B cell (primary cell): ENCODE measurements around the gene CNKSR2. TPM values are rescaled to one million over a fixed set of nuclear protein-coding genes. Genes with fewer than 3 reads are reported as not detected.

Experiments used
- ATAC-seq: fragments of 200-7000 bp; cut with Tn5 transposase; one replicate; pipeline ENCODE4 v1.10.0; 2021; ENCODE audit warnings: low read depth, mild to moderate bottlenecking, moderate number of reproducible peaks, moderate library complexity
- CTCF ChIA-PET: fragments of 350-600 bp; sonication (Branson Sonifier 250); formaldehyde crosslinking; loops from one replicate; lab custom pipeline; 2021; ENCODE audit warnings: antibody characterized with exemption, inconsistent platforms; lab: Charles Lee
- POLR2A ChIA-PET: fragments of 350-600 bp; sonication (Branson Sonifier 250); formaldehyde crosslinking; loops from one replicate; lab custom pipeline; 2021; ENCODE audit warnings: antibody characterized with exemption; lab: Charles Lee
- DNase-seq: peaks from one replicate; pipeline ENCODE4 v3.0.0; 2013
- H2AFZ ChIP-seq: 2 replicates; pipeline ENCODE4 v1.6.1; 2012; ENCODE audit warnings: mild to moderate bottlenecking, low read depth, low read length; ENCODE audit not compliant: insufficient read depth, poor library complexity, severe bottlenecking
- H3K27ac ChIP-seq, 2 donors: 1 replicate in 1 of 2; 2 replicates in 1 of 2; pipeline ENCODE4 v1.5.1; 2012 to 2013; ENCODE audit warnings: low read length in 2 of 2, mild to moderate bottlenecking in 2 of 2, moderate library complexity in 1 of 2
- H3K27me3 ChIP-seq, 4 experiments: fragments of 200-600 bp in 1 of 4; sonication (generic) in 1 of 4; replicated peaks in 1 of 4; 1 replicate in 2 of 4; 2 replicates in 2 of 4; pipeline versions ENCODE4 v1.6.1 to v1.7.0; 2013 to 2016; ENCODE audit warnings: low read length in 3 of 4, mild to moderate bottlenecking in 2 of 4, mixed read lengths in 1 of 4, moderate library complexity in 1 of 4; ENCODE audit not compliant: insufficient read depth in 4 of 4, control insufficient read depth in 3 of 4; ENCODE audit errors: control extremely low read depth in 1 of 4
- H3K36me3 ChIP-seq, 2 experiments: replicated peaks in 1 of 2; 1 replicate in 1 of 2; 2 replicates in 1 of 2; pipeline versions ENCODE4 v1.6.1 to v1.7.1; 2013; ENCODE audit warnings: low read length in 1 of 2; ENCODE audit not compliant: insufficient read depth in 2 of 2, control insufficient read depth in 1 of 2; ENCODE audit errors: control extremely low read depth in 1 of 2, extremely low read depth in 1 of 2
- H3K4me1 ChIP-seq, 2 donors: fragments of 200-600 bp in 1 of 2; sonication (generic) in 1 of 2; 1 replicate in 1 of 2; 2 replicates in 1 of 2; pipeline versions ENCODE4 v1.5.1 to v1.6.1; 2013 to 2017; ENCODE audit warnings: low read length in 2 of 2; ENCODE audit not compliant: control insufficient read depth in 2 of 2, insufficient read depth in 2 of 2
- H3K4me2 ChIP-seq: replicated peaks from 2 replicates; pipeline ENCODE3; 2012; ENCODE audit warnings: mild to moderate bottlenecking, low read depth, low read length; ENCODE audit not compliant: poor library complexity, severe bottlenecking
- H3K4me3 ChIP-seq, 5 experiments: fragments of 200-600 bp in 1 of 5; sonication (generic) in 1 of 5; 1 replicate in 3 of 5; 2 replicates in 2 of 5; pipeline versions ENCODE4 v1.5.1 to v1.7.0; 2011 to 2016; ENCODE audit warnings: low read length in 4 of 5, mild to moderate bottlenecking in 4 of 5, low read depth in 2 of 5, control low read depth in 1 of 5, moderate library complexity in 1 of 5; ENCODE audit not compliant: insufficient read depth in 1 of 5; ENCODE audit errors: control extremely low read depth in 1 of 5, extremely low read depth in 1 of 5
- H3K79me2 ChIP-seq: fragments of 200-600 bp; sonication (generic); one replicate; pipeline ENCODE4 v1.6.0; 2016; ENCODE audit warnings: low read length; ENCODE audit not compliant: control insufficient read depth, insufficient read depth
- H3K9ac ChIP-seq: fragments of 200-600 bp; sonication (generic); 2 replicates; pipeline ENCODE4 v1.6.1; 2017; ENCODE audit warnings: mild to moderate bottlenecking, low read length, moderate library complexity
- H3K9me3 ChIP-seq, 3 donors: one replicate each; pipeline versions ENCODE4 v1.6.1 to v1.7.1; 2013; ENCODE audit warnings: low read length in 2 of 3; ENCODE audit not compliant: control insufficient read depth in 2 of 3, insufficient read depth in 1 of 3; ENCODE audit errors: control extremely low read depth in 1 of 3
- H4K20me1 ChIP-seq: 2 replicates; pipeline ENCODE4 v1.6.0; 2012; ENCODE audit warnings: mild to moderate bottlenecking, low read length; ENCODE audit not compliant: insufficient read depth, control insufficient read depth, poor library complexity, severe bottlenecking
- H3K27ac Mint-ChIP-seq: one replicate; pipeline ENCODE4 v1.8.0; 2021; ENCODE audit warnings: mixed read lengths
- H3K27me3 Mint-ChIP-seq: one replicate; pipeline ENCODE4 v1.8.0; 2021; ENCODE audit warnings: mixed read lengths
- H3K4me1 Mint-ChIP-seq: one replicate; pipeline ENCODE4 v1.8.0; 2021; ENCODE audit warnings: mixed read lengths
- H3K4me3 Mint-ChIP-seq: one replicate; pipeline ENCODE4 v1.8.0; 2021; ENCODE audit warnings: mixed read lengths
- H3K9me3 Mint-ChIP-seq: one replicate; pipeline ENCODE4 v1.8.0; 2022; ENCODE audit warnings: mixed read lengths; ENCODE audit not compliant: insufficient read depth
- EZH2 ChIP-seq: IDR thresholded peaks from 2 replicates; pipeline ENCODE4 v1.6.1; 2012; ENCODE audit warnings: borderline replicate concordance, low read depth, mild to moderate bottlenecking, moderate library complexity, low read length; ENCODE audit not compliant: insufficient read depth, poor library complexity, severe bottlenecking
- WGBS: methylation state at CpG from one replicate; pipeline ENCODE4 v1.1.5; 2013; ENCODE audit warnings: missing lambda C conversion rate; ENCODE audit not compliant: insufficient coverage; 5-methylcytosine and 5-hydroxymethylcytosine counted together
- intact Hi-C: fragments of 100-400 bp; cut with micrococcal nuclease; formaldehyde crosslinking; loops from one replicate; pipeline ENCODE4 v1.10.0; 2022
- polyA plus RNA-seq: library from polyadenylated mRNA; depleted of rRNA; stranded (reverse); fragments of >200 nt; gene quantifications from 2 replicates; pipeline ENCODE4 v1.2.3, GENCODE V29; 2012
- total RNA-seq, 2 donors: library from RNA; stranded (reverse); fragments of 120-200 nt in 1 of 2; gene quantifications; 1 replicate in 1 of 2; 2 replicates in 1 of 2; pipeline versions ENCODE4 v1.2.3 to v1.2.4, GENCODE V29; 2013 to 2022
- TF ChIP-seq, protein P1 (sequence below): fragments of 200-600 bp; IDR thresholded peaks from one replicate; pipeline ENCODE4 v1.8.0; 2022; ENCODE audit warnings: antibody characterized with exemption, mild to moderate bottlenecking

Gene CNKSR2
- total and polyA plus RNA-seq, 2 donors (not counting 1 experiment from before 2014, with no cell fraction given): 11.5 to 18.8 TPM

GRCh38 chrX:21412029-21412428, 37.8 kb downstream of the CNKSR2 start:
- Histone ChIP-seq H2AFZ (no peak overlapping the region), H3K36me3 (no peaks in the 10 kb centered on the region), H3K27me3 (no peaks in the 10 kb centered on the region), H4K20me1 (no peaks in the 10 kb centered on the region), H3K27ac (no peak overlapping the region), H3K9ac (no peak overlapping the region), H3K9me3 (no peaks in the 10 kb centered on the region), H3K4me1 (no peaks in the 10 kb centered on the region), H3K79me2 (no peaks in the 10 kb centered on the region), H3K4me3 (no peak overlapping the region), H3K4me2 (no peak overlapping the region)
- 40% methylated on average over 1 of the region's 3 CpGs for WGBS
- Mint-ChIP-seq H3K27me3 (no peaks in the 10 kb centered on the region), H3K4me1 (peaks cover 2% of the 10 kb centered on the region), H3K9me3 (peaks cover 2% of the 10 kb centered on the region), H3K4me3 (no peak overlapping the region), H3K27ac (no peak overlapping the region)
- intact Hi-C loops: no loop called here
- no peak for ATAC-seq
- TF ChIP-seq, protein P1, sequence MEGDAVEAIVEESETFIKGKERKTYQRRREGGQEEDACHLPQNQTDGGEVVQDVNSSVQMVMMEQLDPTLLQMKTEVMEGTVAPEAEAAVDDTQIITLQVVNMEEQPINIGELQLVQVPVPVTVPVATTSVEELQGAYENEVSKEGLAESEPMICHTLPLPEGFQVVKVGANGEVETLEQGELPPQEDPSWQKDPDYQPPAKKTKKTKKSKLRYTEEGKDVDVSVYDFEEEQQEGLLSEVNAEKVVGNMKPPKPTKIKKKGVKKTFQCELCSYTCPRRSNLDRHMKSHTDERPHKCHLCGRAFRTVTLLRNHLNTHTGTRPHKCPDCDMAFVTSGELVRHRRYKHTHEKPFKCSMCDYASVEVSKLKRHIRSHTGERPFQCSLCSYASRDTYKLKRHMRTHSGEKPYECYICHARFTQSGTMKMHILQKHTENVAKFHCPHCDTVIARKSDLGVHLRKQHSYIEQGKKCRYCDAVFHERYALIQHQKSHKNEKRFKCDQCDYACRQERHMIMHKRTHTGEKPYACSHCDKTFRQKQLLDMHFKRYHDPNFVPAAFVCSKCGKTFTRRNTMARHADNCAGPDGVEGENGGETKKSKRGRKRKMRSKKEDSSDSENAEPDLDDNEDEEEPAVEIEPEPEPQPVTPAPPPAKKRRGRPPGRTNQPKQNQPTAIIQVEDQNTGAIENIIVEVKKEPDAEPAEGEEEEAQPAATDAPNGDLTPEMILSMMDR: no peak
- no peak for TF ChIP-seq EZH2
- POLR2A ChIA-PET: no interaction called here
- no peak for DNase-seq
- CTCF ChIA-PET: no interaction called here

- TF ChIP-seq, protein P1: no peak
- TF ChIP-seq EZH2: no peak
- no peaks in the 10 kb centered on the region for H3K27me3 Mint-ChIP-seq
- no peaks in the 10 kb centered on the region for H4K20me1 ChIP-seq
- H3K4me1 ChIP-seq: no peaks in the 10 kb centered on the region
- H3K4me3 Mint-ChIP-seq: no peak overlapping the region
- ATAC-seq (no peak), DNase-seq (no peak)
- no peaks in the 10 kb centered on the region for H3K27me3 ChIP-seq
- no peak overlapping the region for H3K4me2 ChIP-seq
- H3K27ac Mint-ChIP-seq: no peak overlapping the region
- ChIA-PET CTCF (no interaction called here), POLR2A (no interaction called here)
- H3K4me3 ChIP-seq: no peak overlapping the region
- no peak overlapping the region for H2AFZ ChIP-seq
- no CpG with 5 or more reads among the region's 3 CpGs for WGBS
- peaks cover 7% of the 10 kb centered on the region for H3K9me3 Mint-ChIP-seq
- H3K9ac ChIP-seq: no peak overlapping the region
- intact Hi-C loops: no loop called here
- H3K27ac ChIP-seq: no peak overlapping the region
- peaks cover 2% of the 10 kb centered on the region for H3K4me1 Mint-ChIP-seq
- no peaks in the 10 kb centered on the region for H3K36me3 ChIP-seq
- H3K9me3 ChIP-seq: no peaks in the 10 kb centered on the region
- no peaks in the 10 kb centered on the region for H3K79me2 ChIP-seq
Observed at GRCh38 chrX:21412883-21413282, 38.7 kb downstream of the CNKSR2 start.
